Measurements from ENCODE around the gene PIK3C2B. TPM values are rescaled to one million over a fixed set of nuclear protein-coding genes. Genes with fewer than 3 reads are reported as not detected.

Gene PIK3C2B
- total RNA-seq, 4 donors from 2014 or later: 7.4 to 81.5 (median 38.3) TPM

DNA sequence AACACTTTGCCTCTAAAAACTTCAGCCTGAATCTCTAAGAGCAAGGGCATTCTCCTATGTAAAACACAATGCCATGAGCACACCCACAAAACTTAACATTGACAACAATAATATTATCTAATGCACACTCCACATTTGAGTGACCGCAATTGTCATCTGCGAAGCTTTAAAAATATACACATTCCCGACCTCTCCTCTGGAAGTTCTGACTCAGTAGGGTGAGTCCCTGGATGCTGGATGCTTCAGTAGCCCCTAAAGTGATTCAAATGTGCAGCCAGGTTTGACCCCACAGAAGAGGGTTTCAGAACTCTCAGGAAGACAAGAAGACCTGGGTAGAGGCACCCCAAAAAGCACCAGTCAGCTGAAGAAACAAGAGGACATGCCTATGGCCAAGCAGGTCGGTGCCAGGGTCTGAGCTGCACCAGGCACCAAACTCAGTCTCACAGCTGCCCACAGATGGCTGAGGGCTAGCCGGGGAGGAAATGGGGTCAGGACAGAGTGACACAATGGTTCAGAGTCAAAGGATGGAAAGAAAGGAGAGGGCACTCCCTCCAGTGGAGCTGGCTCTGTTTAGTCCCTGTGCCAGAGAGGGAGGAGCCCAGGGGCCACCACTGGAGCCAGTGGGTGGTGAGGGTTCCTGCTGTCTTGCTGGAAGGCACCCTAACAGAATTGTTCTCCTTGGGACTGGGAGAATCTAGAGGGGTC, 17.4 kb downstream of the PIK3C2B start:
- Histone ChIP-seq H3K9me3 (no peaks in the 10 kb centered on the region), H3K4me3 (no peak overlapping the region), H3K4me1 (peaks cover 0 to 8% of the 10 kb centered on the region in 2 donors), H3K27me3 (no peaks in the 10 kb centered on the region), H3K27ac (no peak overlapping the region), H3K36me3 (no peaks in the 10 kb centered on the region)
- DNase-seq: no peak
- intact Hi-C loops (cut with DNase I; ENCODE audit: low total_unique reads): no loop called here
- no peak for TF ChIP-seq POLR2A (IDR thresholded peaks at IDR 0.05)
- TF ChIP-seq, protein P1, sequence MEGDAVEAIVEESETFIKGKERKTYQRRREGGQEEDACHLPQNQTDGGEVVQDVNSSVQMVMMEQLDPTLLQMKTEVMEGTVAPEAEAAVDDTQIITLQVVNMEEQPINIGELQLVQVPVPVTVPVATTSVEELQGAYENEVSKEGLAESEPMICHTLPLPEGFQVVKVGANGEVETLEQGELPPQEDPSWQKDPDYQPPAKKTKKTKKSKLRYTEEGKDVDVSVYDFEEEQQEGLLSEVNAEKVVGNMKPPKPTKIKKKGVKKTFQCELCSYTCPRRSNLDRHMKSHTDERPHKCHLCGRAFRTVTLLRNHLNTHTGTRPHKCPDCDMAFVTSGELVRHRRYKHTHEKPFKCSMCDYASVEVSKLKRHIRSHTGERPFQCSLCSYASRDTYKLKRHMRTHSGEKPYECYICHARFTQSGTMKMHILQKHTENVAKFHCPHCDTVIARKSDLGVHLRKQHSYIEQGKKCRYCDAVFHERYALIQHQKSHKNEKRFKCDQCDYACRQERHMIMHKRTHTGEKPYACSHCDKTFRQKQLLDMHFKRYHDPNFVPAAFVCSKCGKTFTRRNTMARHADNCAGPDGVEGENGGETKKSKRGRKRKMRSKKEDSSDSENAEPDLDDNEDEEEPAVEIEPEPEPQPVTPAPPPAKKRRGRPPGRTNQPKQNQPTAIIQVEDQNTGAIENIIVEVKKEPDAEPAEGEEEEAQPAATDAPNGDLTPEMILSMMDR (IDR thresholded peaks at IDR 0.05): no peak

- no peaks in the 10 kb centered on the region for H3K9me3 ChIP-seq
- H3K27ac ChIP-seq: no peak overlapping the region
- TF ChIP-seq, protein P1 (IDR thresholded peaks at IDR 0.05): no peak
- no peak for TF ChIP-seq POLR2A (IDR thresholded peaks at IDR 0.05)
- DNase-seq: no peak
- intact Hi-C loops (cut with DNase I; ENCODE audit: low total_unique reads): no loop called here
- no peaks in the 10 kb centered on the region for H3K27me3 ChIP-seq
- H3K36me3 ChIP-seq: no peaks in the 10 kb centered on the region
- H3K4me3 ChIP-seq: no peak overlapping the region
- H3K4me1 ChIP-seq: peaks cover 0 to 8% of the 10 kb centered on the region in 2 donors
Observed at GRCh38 chr1:204476563-204476962, 18.0 kb downstream of the PIK3C2B start.

- no peaks in the 10 kb centered on the region for H3K9me3 ChIP-seq
- peaks cover 0 to 8% of the 10 kb centered on the region in 2 donors for H3K4me1 ChIP-seq
- intact Hi-C loops (cut with DNase I; ENCODE audit: low total_unique reads): no loop called here
- no peaks in the 10 kb centered on the region for H3K27me3 ChIP-seq
- TF ChIP-seq, protein P1 (IDR thresholded peaks at IDR 0.05): no peak
- TF ChIP-seq POLR2A (IDR thresholded peaks at IDR 0.05): no peak
- peak overlapping the region in 1 of 2 donors; percentile 22 for H3K27ac ChIP-seq
- H3K4me3 ChIP-seq: no peak overlapping the region
- H3K36me3 ChIP-seq: no peaks in the 10 kb centered on the region
- DNase-seq: no peak
Observed at GRCh38 chr1:204475656-204476432, 18.8 kb downstream of the PIK3C2B start.

GRCh38 chr1:204473400-204473965, 21.1 kb downstream of the PIK3C2B start:
- peaks cover 0 to 5% of the 10 kb centered on the region in 2 donors for H3K4me1 ChIP-seq
- no peak for DNase-seq
- intact Hi-C loops (cut with DNase I; ENCODE audit: low total_unique reads): no loop called here
- H3K36me3 ChIP-seq: no peaks in the 10 kb centered on the region
- no peaks in the 10 kb centered on the region for H3K27me3 ChIP-seq
- H3K9me3 ChIP-seq: no peaks in the 10 kb centered on the region
- TF ChIP-seq, protein P1 (IDR thresholded peaks at IDR 0.05): no peak
- no peak for TF ChIP-seq POLR2A (IDR thresholded peaks at IDR 0.05)
- no peak overlapping the region for H3K27ac ChIP-seq
- no peak overlapping the region for H3K4me3 ChIP-seq

GRCh38 chr1:204472660-204473059, 21.9 kb downstream of the PIK3C2B start:
- Histone ChIP-seq H3K27me3 (no peaks in the 10 kb centered on the region), H3K4me1 (no peaks in the 10 kb centered on the region), H3K36me3 (no peaks in the 10 kb centered on the region), H3K4me3 (no peak overlapping the region), H3K27ac (no peak overlapping the region), H3K9me3 (no peaks in the 10 kb centered on the region)
- no peak for TF ChIP-seq POLR2A (IDR thresholded peaks at IDR 0.05)
- intact Hi-C loops (cut with DNase I; ENCODE audit: low total_unique reads): no loop called here
- no peak for DNase-seq
